Measurements from ENCODE around the gene SBK1.
"Not testable (repeated sequence)": the region's sequence is repeated elsewhere in the genome, so short reads cannot be mapped to it uniquely, and the experiment has no call there.

The SBK1 gene

DNA sequence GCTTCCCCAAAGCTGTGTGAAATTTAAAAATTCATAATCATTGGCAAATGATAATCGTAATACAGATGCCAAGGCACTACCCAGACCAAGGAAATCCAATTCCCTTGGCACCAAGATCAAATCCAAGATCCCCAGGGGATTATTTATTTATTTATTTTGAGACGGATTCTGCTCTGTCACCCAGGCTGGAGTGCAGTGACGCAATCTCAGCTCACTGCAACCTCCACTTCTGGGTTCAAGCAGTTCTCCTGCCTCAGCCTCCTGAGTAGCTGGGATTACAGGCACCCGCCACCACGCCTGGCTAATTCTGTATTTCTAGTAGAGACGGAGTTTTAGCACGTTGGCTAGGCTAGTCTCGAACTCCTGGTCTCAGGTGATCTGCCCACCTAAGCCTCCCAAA lies 43.4 kb downstream of the SBK1 start:
- not testable (repeated sequence) for DNase-seq (ENCODE audit: low read depth)

GRCh38 chr16:28336940-28337710 lies 44.8 kb downstream of the SBK1 start:
- not testable (repeated sequence) for DNase-seq (ENCODE audit: low read depth)

DNA sequence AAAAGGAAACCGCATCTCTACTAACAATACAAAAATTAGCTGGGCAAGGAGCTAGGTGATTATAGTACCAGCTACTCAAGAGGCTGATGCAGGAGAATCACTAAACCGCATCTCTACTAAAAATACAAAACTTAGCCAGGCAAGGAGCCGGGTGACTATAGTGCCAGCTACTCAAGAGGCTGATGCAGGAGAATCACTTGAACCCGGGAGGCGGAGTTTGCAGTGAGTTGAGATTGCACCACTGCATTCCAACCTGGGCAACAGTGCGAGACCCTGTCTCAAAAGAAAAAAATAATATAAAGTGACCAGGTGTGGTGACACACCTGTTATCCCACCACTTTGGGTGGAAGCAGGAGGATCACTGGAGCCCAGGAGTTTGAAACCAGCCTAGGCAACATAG lies 45.9 kb downstream of the SBK1 start:
- DNase-seq (ENCODE audit: low read depth): not testable (repeated sequence)

GRCh38 chr16:28362600-28362999 lies 70.3 kb downstream of the SBK1 start:
- not testable (repeated sequence) for DNase-seq (ENCODE audit: low read depth)

DNA sequence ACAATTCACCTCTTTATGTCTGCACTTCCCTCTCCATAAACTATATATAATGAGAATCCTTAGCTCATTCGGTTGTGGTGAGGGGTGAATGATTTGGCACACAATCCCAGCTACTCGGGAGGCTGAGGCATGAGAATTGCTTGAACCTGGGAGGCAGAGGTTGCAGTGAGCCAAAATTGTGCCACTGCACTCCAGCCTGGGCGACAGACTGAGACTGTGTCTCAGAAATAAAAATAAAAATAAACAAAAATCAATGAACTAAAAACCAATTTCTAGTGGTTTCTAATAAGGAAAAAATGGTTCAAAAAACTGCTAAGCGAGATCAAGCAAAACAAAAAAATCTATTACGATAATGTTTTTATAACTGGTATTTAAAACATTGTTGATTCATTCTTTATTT lies 71.1 kb downstream of the SBK1 start, which contains the start of gene NPIPB6:
NPIPB6 (minus strand) TSS at position 101 of the 400 bp plus-strand sequence. CDS start 686 bp downstream, outside the sequence.
- not testable (repeated sequence) for DNase-seq (ENCODE audit: low read depth)

DNA sequence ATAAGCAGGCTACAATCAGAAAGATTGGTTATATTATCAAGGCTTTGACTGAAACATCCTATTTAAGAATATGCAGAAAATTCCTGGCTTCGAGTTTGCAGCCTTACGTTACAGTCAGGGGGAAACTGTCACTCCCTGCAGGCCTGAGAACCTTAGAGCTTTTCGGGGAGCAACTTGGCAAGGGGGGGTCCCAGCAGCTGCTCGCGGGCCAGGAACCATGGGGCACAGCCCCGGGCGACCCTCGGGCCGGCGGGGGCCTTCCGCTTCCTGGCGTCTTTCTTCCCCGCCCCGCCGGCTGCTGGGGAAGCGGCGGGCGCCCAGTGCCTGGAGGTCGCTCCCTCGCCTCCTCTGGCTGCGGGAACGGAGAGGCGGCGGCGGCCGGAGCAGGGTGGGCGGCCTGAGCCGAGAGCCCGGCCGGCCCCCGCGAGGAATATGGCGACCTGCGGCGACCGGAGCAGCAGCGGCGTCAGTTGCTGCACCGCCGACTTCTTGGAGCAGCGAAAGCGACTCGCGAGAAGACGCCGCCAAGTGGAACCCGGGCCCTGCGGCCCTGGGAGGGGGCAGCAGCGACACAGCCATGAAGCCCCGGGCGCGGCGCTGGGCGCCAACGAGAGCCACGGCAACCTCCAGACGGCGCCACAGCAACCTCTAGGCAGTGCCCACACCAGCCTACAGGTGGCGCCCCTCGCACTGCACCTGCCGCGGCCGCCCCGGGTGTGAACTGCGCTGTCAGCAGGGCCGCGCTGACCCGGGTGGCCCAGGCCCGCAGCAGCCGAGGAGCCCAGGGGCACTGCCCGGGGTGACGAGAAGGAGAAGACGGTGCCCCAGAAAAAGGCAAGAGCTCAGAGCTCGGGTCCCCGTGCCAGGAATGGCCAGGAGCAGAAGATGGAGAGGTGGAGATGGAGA lies 72.2 kb downstream of the SBK1 start:
- not testable (repeated sequence) for DNase-seq (ENCODE audit: low read depth)

DNA sequence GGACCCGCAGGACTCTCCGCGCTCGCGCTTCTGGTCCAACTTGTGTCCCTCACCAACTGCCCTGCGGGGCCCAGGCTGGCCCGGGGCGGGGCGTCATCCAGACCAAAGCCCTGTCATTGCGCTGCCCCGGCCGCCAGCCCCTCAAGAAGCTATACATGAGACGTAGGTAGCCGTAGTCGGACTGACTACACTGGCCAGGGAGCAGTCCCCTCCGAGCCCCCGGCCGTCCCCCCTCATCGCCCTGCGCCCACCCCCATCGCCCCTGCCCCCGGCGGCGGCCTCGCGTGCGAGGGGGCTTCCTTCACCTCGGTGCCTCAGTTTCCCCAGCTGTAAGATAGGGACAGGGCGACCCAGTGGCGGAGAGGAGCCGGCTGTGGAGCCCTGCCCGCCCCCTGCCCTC lies 75.6 kb downstream of the SBK1 start:
- DNase-seq (ENCODE audit: low read depth): not testable (repeated sequence)

All from activated T-helper 1 cell treated with Interleukin-2 at 50 U/mL for 16 hours (primary cell).